Measurements from ENCODE around the gene GSG1L.

GRCh38 chr16:27817038-27817437 lies 246.5 kb downstream of the GSG1L start:
- TF ChIP-seq POLR2AphosphoS5 (IDR thresholded peaks at IDR 0.05; ENCODE audit: low read depth, low read length) (no peak), POLR2A (IDR thresholded peaks at IDR 0.05; ENCODE audit: low read depth, low read length) (no peak)
